Measurements from ENCODE around the gene PHF21A. TPM values are rescaled to one million over a fixed set of nuclear protein-coding genes. Genes with fewer than 3 reads are reported as not detected.

Gene PHF21A
- total RNA-seq, 2 experiments from 2014 or later: 23.1 to 56.1 TPM

GRCh38 chr11:46045811-46046210, 75.4 kb downstream of the PHF21A start:
- Histone ChIP-seq H3K4me2 (ENCODE audit: low read length) (no peak overlapping the region), H3K4me1 (ENCODE audit: insufficient read depth, low read length, poor library complexity, severe bottlenecking) (no peaks in the 10 kb centered on the region), H3K9me3 (ENCODE audit: low read length) (no peaks in the 10 kb centered on the region), H3K4me3 (ENCODE audit: low read depth, low read length, poor library complexity, severe bottlenecking) (no peak overlapping the region), H2AFZ (ENCODE audit: low read length) (no peak overlapping the region), H3K36me3 (ENCODE audit: insufficient read depth, low read length) (peaks cover 11% of the 10 kb centered on the region), H3K9me2 (ENCODE audit: insufficient read depth, low read length) (no peaks in the 10 kb centered on the region), H3K27ac (ENCODE audit: low read depth, low read length, poor library complexity, severe bottlenecking) (no peak overlapping the region), H3K79me2 (ENCODE audit: insufficient read depth, low read depth, low read length) (no peaks in the 10 kb centered on the region), H4K20me1 (ENCODE audit: insufficient read depth, low read length) (no peaks in the 10 kb centered on the region)
- intact Hi-C loops (cut with micrococcal nuclease; ENCODE audit: unreplicated experiment): no loop called here
- BruUV-seq (replicated peaks): no TSS peak
- CTCF ChIA-PET (ENCODE audit: unreplicated experiment): no interaction called here
- no peak for DNase-seq (ENCODE audit: low spot score)
- no peak for TF ChIP-seq CTCF (conservative IDR thresholded peaks at IDR 0.05; ENCODE audit: low read length)
- no peak for TF ChIP-seq EZH2phosphoT487 (IDR thresholded peaks at IDR 0.05; ENCODE audit: borderline replicate concordance, low read depth, low read length)
- POLR2A ChIA-PET: interaction anchor here (0.8 to 1.0 kb wide), 2 partner anchors 11 to 19 kb away, joined by 3 read pairs; no protein-coding TSS in a partner anchor

- H3K4me3 ChIP-seq (ENCODE audit: low read depth, low read length, poor library complexity, severe bottlenecking): no peak overlapping the region
- BruUV-seq (replicated peaks): no TSS peak
- H3K4me2 ChIP-seq (ENCODE audit: low read length): no peak overlapping the region
- no peaks in the 10 kb centered on the region for H3K9me2 ChIP-seq (ENCODE audit: insufficient read depth, low read length)
- H2AFZ ChIP-seq (ENCODE audit: low read length): no peak overlapping the region
- no peaks in the 10 kb centered on the region for H3K9me3 ChIP-seq (ENCODE audit: low read length)
- no peak for DNase-seq (ENCODE audit: low spot score)
- H3K4me1 ChIP-seq (ENCODE audit: insufficient read depth, low read length, poor library complexity, severe bottlenecking): no peaks in the 10 kb centered on the region
- H3K27ac ChIP-seq (ENCODE audit: low read depth, low read length, poor library complexity, severe bottlenecking): no peak overlapping the region
- H3K36me3 ChIP-seq (ENCODE audit: insufficient read depth, low read length): peaks cover 11% of the 10 kb centered on the region
- intact Hi-C loops (cut with micrococcal nuclease; ENCODE audit: unreplicated experiment): no loop called here
- no peak for TF ChIP-seq EZH2phosphoT487 (IDR thresholded peaks at IDR 0.05; ENCODE audit: borderline replicate concordance, low read depth, low read length)
- POLR2A ChIA-PET: interaction anchor here (0.6 kb wide), 1 partner anchor 22 kb away, joined by 3 read pairs; no protein-coding TSS in a partner anchor
- no peaks in the 10 kb centered on the region for H3K79me2 ChIP-seq (ENCODE audit: insufficient read depth, low read depth, low read length)
- CTCF ChIA-PET (ENCODE audit: unreplicated experiment): no interaction called here
- H4K20me1 ChIP-seq (ENCODE audit: insufficient read depth, low read length): no peaks in the 10 kb centered on the region
Observed at GRCh38 chr11:46044601-46045000, 76.7 kb downstream of the PHF21A start.

- H3K9me2 ChIP-seq (ENCODE audit: insufficient read depth, low read length): no peaks in the 10 kb centered on the region
- H3K36me3 ChIP-seq (ENCODE audit: insufficient read depth, low read length): no peaks in the 10 kb centered on the region
- H2AFZ ChIP-seq (ENCODE audit: low read length): no peak overlapping the region
- H3K79me2 ChIP-seq (ENCODE audit: insufficient read depth, low read depth, low read length): no peaks in the 10 kb centered on the region
- intact Hi-C loops (cut with micrococcal nuclease; ENCODE audit: unreplicated experiment): no loop called here
- TF ChIP-seq EZH2phosphoT487 (IDR thresholded peaks at IDR 0.05; ENCODE audit: borderline replicate concordance, low read depth, low read length) (no peak), CTCF (conservative IDR thresholded peaks at IDR 0.05; ENCODE audit: low read length) (no peak)
- POLR2A ChIA-PET: interaction anchor here (0.5 to 1.1 kb wide), 3 partner anchors 10 to 437 kb away, joined by 3 to 4 read pairs (median 3); no protein-coding TSS in a partner anchor
- no peaks in the 10 kb centered on the region for H3K9me3 ChIP-seq (ENCODE audit: low read length)
- no TSS peak for BruUV-seq (replicated peaks)
- no peaks in the 10 kb centered on the region for H4K20me1 ChIP-seq (ENCODE audit: insufficient read depth, low read length)
- CTCF ChIA-PET (ENCODE audit: unreplicated experiment): no interaction called here
- no peaks in the 10 kb centered on the region for H3K4me1 ChIP-seq (ENCODE audit: insufficient read depth, low read length, poor library complexity, severe bottlenecking)
- DNase-seq (ENCODE audit: low spot score): no peak
- no peak overlapping the region for H3K4me3 ChIP-seq (ENCODE audit: low read depth, low read length, poor library complexity, severe bottlenecking)
- no peak overlapping the region for H3K4me2 ChIP-seq (ENCODE audit: low read length)
- H3K27ac ChIP-seq (ENCODE audit: low read depth, low read length, poor library complexity, severe bottlenecking): no peak overlapping the region
Observed at GRCh38 chr11:46039990-46040389, 81.3 kb downstream of the PHF21A start.
